NAMALWA (cell line): ENCODE results near the gene NRG3.
A peak's percentile ranks its signal among the peaks of the same experiment; 100 is the strongest.

ENCODE experiments used
- DNase-seq: peaks from one replicate; pipeline ENCODE4 v3.0.0-alpha.2; 2015; ENCODE audit warnings: low spot score

Gene NRG3

DNA sequence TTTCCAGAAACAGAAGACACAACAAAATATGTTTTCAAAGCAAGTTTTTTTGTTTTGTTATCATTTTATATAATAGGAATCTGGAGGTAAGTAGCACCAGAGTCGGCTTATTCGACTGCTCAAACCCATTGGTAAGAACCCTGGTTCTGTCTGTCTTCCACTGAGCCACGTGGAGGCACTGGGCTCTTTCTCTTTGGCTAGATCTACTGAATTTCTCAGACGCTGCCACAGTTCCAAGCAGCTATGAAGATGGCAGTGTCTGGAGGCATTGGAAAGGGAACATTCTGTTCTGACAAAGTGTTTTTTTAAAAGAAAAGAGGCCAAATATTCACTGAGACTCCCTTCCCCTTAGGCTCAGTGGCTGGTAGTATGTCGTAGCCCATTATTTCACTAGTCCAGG is 338.8 kb downstream of the NRG3 start:
- DNase-seq: no peak

DNA sequence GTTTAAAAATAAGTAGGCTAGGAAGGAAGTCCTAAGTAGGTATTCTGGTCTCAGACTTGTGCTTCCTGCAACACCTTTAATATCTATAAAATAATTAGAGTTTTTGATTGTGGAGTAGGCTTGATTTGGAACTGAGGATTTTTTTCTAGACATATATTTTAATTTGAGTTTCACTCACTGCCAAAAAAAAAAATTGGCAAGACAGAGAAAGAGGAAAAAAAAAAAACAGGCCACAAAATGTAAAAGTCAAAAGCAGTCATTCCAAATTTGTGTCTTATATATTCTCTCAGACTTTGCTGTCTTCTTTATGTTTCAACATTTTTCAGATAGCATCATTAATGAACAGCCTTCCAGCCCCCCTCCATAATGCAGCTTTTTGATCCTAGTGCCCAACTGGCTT is 346.1 kb downstream of the NRG3 start:
- DNase-seq: no peak

DNA sequence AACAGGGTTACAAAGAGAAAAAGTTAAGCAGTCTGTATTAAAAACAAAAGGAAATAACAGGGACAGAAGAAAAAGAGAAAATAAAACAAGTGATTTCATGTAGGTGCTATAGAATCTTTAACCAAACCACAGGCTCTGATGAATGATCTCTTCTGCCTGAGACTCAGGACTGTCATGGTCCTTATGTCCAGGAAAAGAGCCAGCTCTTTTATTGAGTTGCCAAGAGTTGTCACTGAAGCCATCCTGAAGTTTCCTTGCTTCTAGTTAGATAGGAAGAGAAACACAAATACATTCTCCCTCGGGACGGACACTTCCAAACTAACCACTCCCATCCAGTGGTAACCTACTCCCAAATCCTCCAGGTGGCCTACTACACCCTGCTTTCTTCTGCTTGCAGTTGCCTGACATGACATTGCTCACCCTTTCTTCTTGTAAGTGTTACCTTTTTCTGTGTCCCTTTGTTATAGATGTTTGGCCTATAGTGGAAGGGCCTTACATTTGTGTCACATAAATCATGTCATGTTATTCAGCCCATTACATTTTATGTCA is 346.7 kb downstream of the NRG3 start:
- DNase-seq: no peak

DNA sequence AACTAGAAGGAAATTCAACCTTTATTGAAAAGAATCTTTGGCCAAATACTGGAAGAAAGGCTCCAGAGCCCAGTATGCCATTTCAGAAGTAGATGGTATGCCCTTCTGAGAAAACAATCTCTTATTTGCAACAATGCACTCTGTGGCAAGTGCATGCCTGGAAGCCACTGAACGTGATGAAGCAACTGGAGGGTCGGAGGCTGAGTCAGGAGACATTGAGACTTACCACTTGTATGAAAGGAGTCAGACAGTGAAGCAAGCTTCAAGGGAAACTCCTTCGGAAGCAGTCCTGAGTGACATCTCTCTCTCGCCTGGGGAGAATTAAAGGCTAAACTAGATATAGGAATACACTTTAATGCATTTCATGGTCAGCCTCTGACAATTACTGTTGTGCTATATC is 353.7 kb downstream of the NRG3 start:
- DNase-seq: no peak

DNA sequence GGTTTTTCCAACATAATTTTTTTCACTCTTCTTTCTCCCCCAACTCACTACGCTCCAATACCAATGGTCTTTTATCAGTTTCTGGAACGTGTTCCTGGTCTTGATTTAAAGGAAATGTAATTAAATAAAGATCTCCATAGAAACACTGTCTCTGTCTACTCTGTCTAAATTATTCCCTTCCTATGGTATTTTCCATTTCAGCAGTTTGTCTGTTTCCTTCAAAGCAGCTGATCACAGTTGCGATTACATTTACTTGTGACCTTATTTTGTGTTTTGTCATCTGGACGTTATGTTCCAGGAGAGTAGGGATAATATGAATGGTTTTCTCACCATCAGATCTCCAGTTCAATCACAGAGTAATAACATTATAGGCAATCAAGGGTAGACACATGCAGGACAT is 359.2 kb downstream of the NRG3 start:
- DNase-seq: no peak

DNA sequence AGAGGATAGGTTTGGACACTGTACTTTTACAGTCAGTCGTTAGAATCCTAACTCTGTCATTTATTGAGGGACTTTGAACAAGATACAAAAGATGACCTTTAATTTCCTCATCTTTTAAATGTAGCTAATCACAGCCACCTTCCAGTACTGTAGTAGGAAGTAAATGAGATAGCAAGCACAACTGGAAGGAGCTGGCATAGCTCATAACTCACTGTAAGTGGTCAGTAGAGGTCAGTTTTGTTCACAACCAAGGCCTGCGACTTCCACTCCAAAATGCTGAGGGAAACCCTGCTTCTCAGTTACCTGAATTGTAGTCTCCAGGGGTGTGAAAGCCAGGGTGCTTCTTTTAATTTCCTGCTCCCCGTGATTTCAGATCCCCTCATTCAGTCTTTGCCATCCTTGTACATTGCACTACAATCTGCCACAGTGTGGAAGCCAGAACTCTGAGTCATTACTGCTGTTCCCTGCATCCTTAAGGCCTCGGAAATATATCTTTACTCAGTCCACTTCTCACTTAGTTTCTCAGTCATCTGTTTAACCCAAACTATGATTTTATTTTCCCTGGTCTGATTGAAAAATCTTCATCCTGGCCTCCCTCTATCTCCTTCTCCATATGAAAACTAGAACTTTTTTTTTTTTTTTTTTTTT is 361.2 kb downstream of the NRG3 start:
- DNase-seq: no peak

DNA sequence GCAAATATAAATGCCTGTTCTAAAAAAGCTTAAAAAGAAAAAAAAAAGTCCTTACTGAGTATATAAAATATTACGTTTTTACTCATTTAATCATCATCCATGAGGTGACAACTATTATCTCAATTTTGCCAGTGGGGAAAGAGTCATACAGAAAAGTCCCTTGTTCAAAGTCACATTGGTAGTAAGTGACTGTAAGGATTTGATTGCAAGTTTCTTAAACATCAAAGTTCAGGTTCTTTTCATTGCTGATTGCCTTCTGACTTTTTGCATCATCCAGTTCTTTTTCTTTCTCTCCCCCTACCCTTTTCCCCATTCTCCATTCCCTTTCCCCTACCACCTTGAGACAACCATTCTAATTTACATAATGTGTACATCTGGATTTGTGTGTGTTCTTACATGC is 363.3 kb downstream of the NRG3 start:
- no peak for DNase-seq

DNA sequence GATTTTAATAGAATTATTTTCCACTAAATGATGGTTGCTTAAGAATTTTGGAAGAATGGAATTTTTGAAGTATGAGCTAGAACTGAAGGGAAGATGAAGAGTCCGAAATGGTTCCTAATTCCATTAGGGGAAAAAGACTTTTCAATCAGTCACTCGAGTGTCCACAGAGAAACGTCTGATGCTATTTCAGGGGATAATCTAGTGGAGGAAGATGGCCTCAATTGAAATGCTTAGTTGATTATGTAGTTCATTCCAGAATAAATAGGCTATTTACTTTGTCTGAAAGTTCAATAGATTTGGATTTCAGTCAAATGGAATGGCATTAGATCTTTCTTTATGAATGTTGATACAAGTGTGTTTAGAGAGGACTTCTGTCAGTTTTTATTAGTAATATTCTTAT is 365.4 kb downstream of the NRG3 start:
- no peak for DNase-seq

DNA sequence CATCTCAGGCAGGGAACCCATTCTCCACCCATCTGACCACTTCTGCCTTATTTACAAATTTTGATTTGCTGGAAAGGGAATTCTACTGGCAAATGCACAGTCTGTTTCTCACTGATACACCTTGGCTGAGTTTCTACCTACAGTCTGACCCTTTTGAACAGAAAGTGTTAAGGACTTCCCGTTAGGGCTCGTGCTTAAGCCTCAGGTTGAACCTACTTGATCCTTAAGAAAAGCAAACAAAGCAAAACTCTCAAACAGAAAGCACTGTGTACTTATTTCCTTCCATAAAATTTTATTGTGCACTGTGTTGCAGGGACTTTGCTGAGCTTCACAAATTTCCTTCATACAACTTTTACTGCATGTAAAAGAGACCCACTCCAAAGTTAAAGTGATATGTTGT is 367.8 kb downstream of the NRG3 start:
- DNase-seq: no peak

DNA sequence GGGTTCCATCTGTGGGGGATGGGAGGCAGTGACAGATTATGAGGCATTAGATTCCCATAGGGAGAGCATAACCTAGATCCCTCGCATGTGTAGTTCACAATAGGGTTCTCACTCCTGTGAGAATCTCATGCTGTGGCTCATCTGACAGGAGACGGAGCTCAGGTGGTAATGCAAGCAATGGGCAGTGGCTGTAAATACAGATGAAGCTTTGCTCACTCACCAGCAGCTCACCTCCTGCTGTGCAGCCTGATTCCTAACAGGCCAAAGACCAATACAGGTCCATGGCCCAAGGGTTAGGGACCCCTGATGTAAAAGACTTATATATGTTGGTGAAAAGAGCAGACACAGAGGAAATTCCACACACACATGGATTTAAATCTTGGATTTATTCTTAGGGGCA is 370.2 kb downstream of the NRG3 start:
- no peak for DNase-seq

DNA sequence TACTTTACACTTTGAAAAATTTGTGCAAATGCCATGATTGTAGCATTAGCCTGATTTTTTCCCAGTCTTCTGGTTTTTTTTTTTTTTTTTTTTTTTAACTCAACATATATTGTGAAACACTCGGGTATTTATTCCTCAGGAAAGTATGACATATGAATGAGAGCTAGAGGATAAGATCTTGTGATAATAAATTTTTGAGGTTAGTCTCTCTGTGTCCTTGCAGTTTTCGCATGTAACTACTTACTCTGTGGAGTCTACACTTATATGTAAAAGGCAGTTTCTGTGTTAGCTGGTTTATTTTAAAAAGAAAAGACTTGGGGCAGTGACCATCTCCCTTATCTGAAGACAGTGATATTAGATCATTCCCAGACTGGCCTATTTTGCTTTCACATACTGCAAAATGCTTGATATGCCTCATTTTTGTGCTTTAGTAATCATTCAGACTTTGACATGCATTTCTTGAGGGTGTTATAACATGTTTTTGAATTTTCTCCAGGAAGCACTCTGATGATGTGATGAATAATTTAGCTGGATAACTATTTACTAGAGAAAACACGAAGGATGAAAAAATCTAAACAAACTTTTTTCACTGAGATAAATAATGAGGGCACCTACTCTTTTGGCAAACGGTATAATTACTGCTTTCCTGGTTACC is 371.0 kb downstream of the NRG3 start:
- DNase-seq: no peak

DNA sequence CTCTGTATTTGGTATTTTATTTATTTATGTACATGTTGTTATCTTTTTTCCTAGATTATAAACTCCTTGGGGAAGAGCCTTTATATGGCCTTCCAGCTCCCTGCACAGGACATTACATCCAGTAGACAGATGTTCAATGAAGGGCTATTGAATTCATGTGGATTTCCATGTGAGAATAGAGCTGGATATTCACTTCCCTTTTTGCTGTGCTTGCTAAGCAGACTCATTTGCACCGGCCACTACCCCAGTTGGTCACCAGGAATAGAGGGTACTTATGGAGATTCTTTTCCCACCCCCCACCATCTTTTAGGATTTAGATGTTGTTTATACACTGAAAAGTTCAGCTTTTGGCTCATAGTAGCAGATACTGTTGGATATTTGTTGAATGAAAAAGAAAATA is 374.1 kb downstream of the NRG3 start:
- no peak for DNase-seq

DNA sequence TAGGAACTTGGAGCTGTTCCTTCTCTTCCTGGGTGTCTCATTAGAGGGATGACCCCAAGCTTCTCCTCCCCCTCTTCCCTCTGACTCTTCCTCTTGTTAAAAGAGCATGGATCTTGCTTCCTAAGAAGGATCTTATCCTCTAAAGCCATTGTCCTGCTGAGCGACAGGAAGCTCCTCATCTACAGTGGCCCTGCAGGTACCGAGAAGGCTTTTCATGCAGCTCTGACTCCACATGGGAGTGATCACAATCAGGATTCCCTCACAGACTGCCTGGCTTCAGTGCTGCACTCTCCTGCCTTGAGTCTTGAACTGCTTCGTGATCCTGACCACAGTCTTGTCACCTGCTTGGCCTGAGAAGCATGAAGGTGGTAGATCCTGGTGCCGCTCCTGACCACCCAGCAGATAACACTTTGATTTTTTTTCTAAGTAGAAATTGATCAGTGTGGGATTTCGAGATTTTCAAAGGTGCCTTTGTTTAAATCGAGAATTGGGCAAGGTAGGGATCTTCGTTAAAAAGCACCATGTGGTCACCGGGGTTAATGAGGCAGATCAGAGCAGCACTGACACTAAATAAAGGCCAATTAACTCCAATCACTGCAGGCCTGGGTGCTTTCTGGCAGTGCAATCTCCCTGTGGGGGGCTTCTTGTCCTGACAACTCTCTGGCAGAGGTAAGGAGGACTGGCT is 376.4 kb downstream of the NRG3 start:
- DNase-seq: no peak

DNA sequence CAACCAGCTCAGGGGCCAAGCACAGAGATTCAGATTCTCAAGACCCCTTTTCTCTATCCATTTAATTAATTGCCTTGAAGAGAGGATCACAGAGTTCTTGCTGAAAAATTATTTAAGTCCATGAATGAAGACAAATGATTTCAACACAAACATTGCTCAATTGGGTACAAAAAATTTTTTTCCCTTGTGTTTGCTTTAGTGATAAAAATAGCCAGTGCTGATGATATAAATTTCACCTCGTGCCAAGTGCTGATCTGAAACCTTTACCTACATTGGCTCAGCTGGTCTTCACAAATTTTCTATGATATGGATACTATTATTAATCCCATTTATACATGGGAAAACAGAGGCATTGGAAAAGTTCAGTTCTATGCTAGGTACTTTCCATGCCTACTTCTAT is 377.1 kb downstream of the NRG3 start:
- no peak for DNase-seq

DNA sequence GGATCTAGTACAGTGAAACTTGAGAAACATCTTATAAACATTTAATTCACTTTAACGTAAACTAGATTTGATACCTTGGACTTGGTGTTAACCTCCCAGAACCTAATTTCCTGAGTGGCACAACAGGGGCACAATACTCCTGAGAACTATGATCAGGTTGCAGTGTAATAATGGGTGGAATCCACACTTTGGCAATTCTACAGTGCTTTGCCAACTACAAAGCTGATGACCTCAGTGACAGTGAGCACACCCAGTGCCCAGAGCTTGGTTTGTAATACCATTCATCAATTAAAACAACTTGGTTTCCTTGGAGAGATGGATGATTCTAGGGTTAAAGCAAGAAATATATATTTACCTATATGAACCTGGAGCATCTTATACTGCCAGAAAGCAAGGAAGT is 379.2 kb downstream of the NRG3 start:
- no peak for DNase-seq

DNA sequence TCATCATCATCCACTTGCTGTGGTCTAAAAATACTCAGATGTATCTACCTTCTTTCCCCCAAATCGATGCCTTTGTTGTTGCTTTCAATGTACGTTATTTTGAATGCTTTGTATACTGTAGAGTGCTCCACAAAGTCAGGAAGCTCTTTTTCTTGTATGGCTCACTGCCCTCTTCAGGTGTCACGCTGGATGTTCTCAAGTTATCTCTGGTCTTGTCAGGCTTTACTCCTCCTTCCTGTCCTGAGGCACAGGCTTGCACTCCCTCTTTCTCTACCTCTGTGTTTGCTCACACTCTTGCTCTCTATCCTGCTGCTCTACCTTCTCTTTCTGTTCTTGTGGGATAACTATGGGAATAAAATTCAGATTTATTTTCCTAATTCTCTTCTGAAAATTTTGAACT is 381.3 kb downstream of the NRG3 start:
- no peak for DNase-seq

DNA sequence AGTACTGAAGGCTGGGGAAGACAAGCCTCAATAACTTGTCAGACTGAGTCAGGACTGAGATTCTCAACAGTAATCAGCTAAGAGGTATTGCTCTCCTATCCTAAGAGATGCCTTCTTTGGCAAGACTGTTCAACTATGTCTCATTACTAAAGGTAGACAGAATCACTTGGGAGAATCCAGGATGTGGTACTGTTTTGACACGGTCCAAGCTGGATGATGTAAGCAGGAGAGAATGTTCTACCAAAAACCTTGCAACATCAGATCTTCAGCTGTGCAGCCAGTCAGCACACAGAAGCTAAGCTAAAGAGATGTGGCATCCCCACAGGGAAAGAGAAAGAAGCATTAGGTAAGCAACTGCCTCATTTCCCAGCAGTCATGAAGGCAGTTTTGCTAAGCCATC is 391.4 kb downstream of the NRG3 start:
- DNase-seq: no peak

DNA sequence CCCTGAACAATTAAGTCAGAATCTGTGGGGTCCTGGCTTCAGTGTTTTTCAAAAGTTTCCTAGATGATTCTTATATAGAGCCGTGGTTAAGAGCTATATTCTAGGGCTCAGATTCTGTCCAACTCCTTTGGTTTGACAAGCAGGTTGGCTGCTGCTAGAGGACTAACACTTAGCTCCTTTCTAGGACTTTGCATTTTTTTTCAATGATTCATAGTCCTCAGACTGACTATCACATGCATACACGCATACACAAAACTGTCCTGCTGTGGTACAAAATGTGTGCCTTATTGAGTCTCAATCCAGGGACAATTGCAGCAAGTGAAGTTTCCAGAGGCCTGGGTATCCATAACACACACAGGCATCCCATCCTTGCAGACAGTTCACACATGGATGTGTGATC is 392.0 kb downstream of the NRG3 start:
- no peak for DNase-seq

DNA sequence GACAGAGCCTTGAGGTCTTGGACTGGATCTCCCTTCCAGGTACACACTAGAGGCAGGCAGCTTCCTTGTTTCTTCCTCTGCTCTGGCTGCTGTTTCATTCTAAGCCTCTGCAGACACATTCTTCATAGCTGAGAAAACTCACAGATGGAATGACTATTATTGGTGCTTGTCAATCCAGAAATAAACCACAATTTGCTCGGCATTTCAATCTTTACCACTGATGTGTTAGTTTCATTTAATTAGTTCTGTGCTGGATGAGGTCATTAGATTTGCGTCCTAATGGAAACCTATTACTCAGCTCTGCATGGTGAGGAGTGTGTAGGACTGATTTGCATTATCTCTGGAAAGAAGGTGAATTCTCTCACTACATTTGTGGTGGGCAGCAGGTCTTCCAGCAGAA is 392.5 kb downstream of the NRG3 start:
- DNase-seq: no peak

DNA sequence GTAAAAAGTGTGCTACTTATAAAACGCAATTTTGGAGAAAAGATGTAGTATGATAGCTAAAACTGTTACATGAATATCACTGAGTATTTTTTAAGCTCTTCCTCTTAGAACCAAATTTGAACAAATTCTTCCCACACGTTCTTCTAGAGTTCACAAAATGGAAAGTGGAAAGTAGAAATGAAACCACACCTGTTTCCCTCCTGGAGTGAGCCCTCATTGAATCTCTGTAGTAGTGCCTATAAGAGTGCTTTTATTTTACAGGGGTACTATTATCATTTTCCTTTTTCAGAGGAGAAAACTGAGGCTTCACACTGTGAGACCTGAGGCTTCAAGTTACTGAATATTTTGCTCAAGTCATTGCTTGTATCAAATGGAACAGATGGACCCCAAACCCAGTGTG is 393.0 kb downstream of the NRG3 start:
- DNase-seq: peak; percentile 3

DNA sequence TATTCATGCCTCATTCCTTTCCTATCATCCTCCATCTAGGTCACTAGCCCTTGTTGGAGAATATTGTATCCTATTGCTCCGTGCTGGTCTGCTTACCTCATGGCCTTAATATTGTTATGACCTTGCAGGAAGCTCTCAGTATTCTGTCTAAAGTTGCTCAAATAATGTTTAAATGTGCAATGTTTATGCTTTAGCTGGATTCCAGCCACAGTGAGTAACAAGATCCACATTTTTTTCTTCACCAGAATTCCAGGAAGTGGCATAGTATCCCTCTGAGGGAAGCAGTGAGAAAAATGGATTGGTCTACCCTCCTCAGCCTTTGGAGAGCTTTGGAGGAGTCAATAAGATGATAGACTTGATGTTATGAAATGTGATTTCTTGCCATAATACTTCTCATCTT is 402.6 kb downstream of the NRG3 start:
- DNase-seq: no peak

DNA sequence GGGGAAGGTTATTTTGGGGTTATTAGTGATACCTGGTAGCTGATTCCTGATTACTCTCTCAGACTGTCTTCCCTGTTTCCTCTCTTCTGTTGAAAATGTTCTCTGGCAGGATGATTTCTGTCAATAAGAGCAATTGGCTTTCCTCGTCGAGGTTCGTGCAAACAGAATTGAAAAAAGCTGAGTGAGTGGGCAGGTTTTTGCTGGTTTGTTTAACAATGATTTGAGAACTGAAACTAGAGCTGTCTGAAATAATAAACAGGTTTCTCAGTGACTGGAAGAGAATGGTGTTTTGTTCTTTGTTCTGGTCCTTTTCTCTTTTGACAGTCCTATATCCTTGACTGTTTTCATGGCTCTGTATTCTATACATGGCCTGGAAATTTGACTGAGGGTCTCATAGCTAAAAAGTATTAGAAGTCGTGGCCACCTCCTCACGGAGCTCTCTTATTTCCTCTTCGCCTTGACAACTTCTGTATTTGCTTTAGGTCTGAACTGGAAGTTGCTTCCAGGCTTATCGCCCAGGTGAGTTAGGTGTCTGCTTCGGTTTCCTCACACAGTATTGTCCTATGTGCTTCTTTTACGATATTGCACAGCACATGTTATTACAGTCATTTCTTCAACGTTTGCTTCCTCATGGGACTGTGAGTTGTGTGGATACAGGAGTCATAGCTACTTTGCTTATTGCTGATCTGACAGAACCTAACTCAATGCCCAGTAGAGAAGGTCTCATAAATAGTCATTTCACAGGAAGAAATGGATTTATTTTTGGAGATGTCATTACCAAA is 403.6 kb downstream of the NRG3 start:
- DNase-seq: no peak
